Neural cell (in vitro differentiated cells): Measurements from ENCODE around the gene TMSB10. TPM values are rescaled to one million over a fixed set of nuclear protein-coding genes. Genes with fewer than 3 reads are reported as not detected.

Experiments
- H2AFZ ChIP-seq: fragments of 200-600, 300-800 bp; sonication (generic), shearing (Covaris generic); 2 replicates; pipeline ENCODE4 v1.6.0; 2014; ENCODE audit warnings: low read depth, mild to moderate bottlenecking, antibody characterized with exemption, low read length, moderate library complexity
- H3F3A ChIP-seq: fragments of 200-600 bp; shearing (Covaris generic); 2 replicates; pipeline ENCODE4 v1.6.1; 2016; ENCODE audit warnings: mild to moderate bottlenecking, moderate library complexity, mixed read lengths, antibody characterized with exemption, low read length; ENCODE audit not compliant: insufficient read depth, poor library complexity, severe bottlenecking
- H3K27ac ChIP-seq: fragments of 200-600, 300-800 bp; sonication (generic), shearing (Covaris generic); 2 replicates; pipeline ENCODE4 v1.5.1; 2014; ENCODE audit warnings: mild to moderate bottlenecking, low read length, moderate library complexity
- H3K27me3 ChIP-seq: fragments of 300-800, 200-600 bp; sonication (generic), shearing (Covaris generic); 2 replicates; pipeline ENCODE4 v1.6.0; 2014; ENCODE audit warnings: mild to moderate bottlenecking, low read depth, low read length, moderate library complexity; ENCODE audit not compliant: insufficient read depth
- H3K36me3 ChIP-seq: fragments of 300-800, 200-600 bp; sonication (generic), shearing (Covaris generic); 2 replicates; pipeline ENCODE4 v1.5.1; 2014; ENCODE audit warnings: mild to moderate bottlenecking, antibody characterized with exemption, low read length, moderate library complexity; ENCODE audit not compliant: insufficient read depth
- H3K4me2 ChIP-seq: fragments of 300-800, 200-600 bp; sonication (generic), shearing (Covaris generic); 2 replicates; pipeline ENCODE4 v1.6.0; 2014; ENCODE audit warnings: mild to moderate bottlenecking, low read length
- H3K4me3 ChIP-seq: fragments of 300-800, 200-600 bp; sonication (generic), shearing (Covaris generic); 2 replicates; pipeline ENCODE4 v1.5.1; 2014; ENCODE audit warnings: mild to moderate bottlenecking, low read length, moderate library complexity
- H3K79me2 ChIP-seq: fragments of 200-600 bp; shearing (Covaris generic); replicated peaks from 2 replicates; pipeline ENCODE4 v1.6.0; 2014; ENCODE audit warnings: mild to moderate bottlenecking, low read length, moderate library complexity; ENCODE audit not compliant: insufficient read depth
- H3K9ac ChIP-seq: fragments of 300-800, 200-600 bp; sonication (generic), shearing (Covaris generic); 2 replicates; pipeline ENCODE4 v1.6.1; 2016; ENCODE audit warnings: mild to moderate bottlenecking, low read length, mixed read lengths
- H3K9me2 ChIP-seq: fragments of 200-600 bp; shearing (Covaris generic); 2 replicates; pipeline ENCODE4 v1.6.1; 2016; ENCODE audit warnings: mild to moderate bottlenecking, low read length, mixed read lengths; ENCODE audit not compliant: insufficient read depth
- H3K9me3 ChIP-seq: fragments of 200-600, 300-800 bp; sonication (generic), shearing (Covaris generic); 2 replicates; pipeline ENCODE4 v1.6.1; 2016; ENCODE audit warnings: mild to moderate bottlenecking, mixed run types, low read length, moderate library complexity, mixed read lengths
- H4K20me1 ChIP-seq: fragments of 200-600 bp; shearing (Covaris generic); 2 replicates; pipeline ENCODE4 v1.6.1; 2016; ENCODE audit warnings: mild to moderate bottlenecking, mixed run types; ENCODE audit not compliant: insufficient read depth
- EP300 ChIP-seq: fragments of 450-650 bp; conservative IDR thresholded peaks from 2 replicates; pipeline ENCODE4 v1.6.1; 2014; ENCODE audit warnings: antibody characterized with exemption, mild to moderate bottlenecking, moderate library complexity; ENCODE audit not compliant: poor library complexity, severe bottlenecking
- EZH2 ChIP-seq: fragments of 200-600, 300-800 bp; shearing (Covaris generic), sonication (generic); IDR thresholded peaks from 2 replicates; pipeline ENCODE4 v1.6.1; 2014; ENCODE audit warnings: antibody characterized with exemption, low read length, borderline replicate concordance, mild to moderate bottlenecking; ENCODE audit not compliant: insufficient read depth, poor library complexity, severe bottlenecking
- MXI1 ChIP-seq: fragments of 450-650 bp; conservative IDR thresholded peaks from 2 replicates; pipeline ENCODE4 v1.6.1; 2014; ENCODE audit warnings: antibody characterized with exemption, mild to moderate bottlenecking; ENCODE audit not compliant: poor library complexity, severe bottlenecking
- POLR2AphosphoS5 ChIP-seq: IDR thresholded peaks from 2 replicates; pipeline ENCODE4 v1.6.1; 2012
- RAD21 ChIP-seq: fragments of 450-650 bp; conservative IDR thresholded peaks from 2 replicates; pipeline ENCODE4 v1.6.1; 2014; ENCODE audit warnings: antibody characterized with exemption, mild to moderate bottlenecking, moderate library complexity
- SMC3 ChIP-seq: fragments of 450-650 bp; conservative IDR thresholded peaks from 2 replicates; pipeline ENCODE4 v1.6.1; 2014; ENCODE audit warnings: antibody characterized with exemption, mild to moderate bottlenecking, moderate library complexity; ENCODE audit not compliant: poor library complexity
- TAF1 ChIP-seq: IDR thresholded peaks from 2 replicates; pipeline ENCODE4 v1.6.1; 2012; ENCODE audit warnings: low read depth
- polyA plus RNA-seq: library from polyadenylated mRNA; depleted of rRNA; stranded (reverse); fragments of >200 nt; gene quantifications from 2 replicates; pipeline ENCODE4 v1.2.3, GENCODE V29; 2014
- TF ChIP-seq, protein P1 (sequence below): fragments of 450-650 bp; IDR thresholded peaks from 2 replicates; pipeline ENCODE4 v1.5.1; 2014; ENCODE audit warnings: antibody characterized with exemption, mild to moderate bottlenecking, moderate library complexity; ENCODE audit not compliant: poor library complexity, severe bottlenecking
- TF ChIP-seq, protein P2 (sequence below): IDR thresholded peaks from 2 replicates; pipeline ENCODE4 v1.6.1; 2012; ENCODE audit warnings: borderline replicate concordance

Gene TMSB10
- polyA plus RNA-seq, 1 donor from 2014 or later: 15,324 TPM

DNA sequence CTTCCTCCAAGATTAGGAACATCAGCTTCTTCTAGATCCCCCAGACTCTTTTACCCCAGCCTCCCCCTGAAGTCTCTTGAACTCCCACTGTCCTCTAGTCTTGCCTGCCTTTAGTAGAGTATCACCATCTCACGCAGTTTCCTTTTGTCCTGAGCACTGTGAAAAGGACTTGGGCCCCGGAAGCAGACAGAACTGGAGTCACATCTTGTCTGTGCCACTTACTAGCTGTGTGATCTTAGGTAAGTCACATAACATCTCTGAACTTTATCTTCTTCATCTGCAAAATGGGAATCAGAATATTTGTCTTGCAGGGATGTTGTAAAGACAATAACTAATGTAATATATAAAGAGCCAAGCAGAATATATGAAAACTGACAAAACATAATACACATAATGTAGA lies 16.1 kb upstream of the TMSB10 start:
- Histone ChIP-seq H4K20me1 (no peaks in the 10 kb centered on the region), H3F3A (no peaks in the 10 kb centered on the region), H3K79me2 (no peaks in the 10 kb centered on the region), H2AFZ (no peak overlapping the region), H3K4me2 (no peak overlapping the region), H3K36me3 (no peaks in the 10 kb centered on the region), H3K4me3 (no peak overlapping the region), H3K27ac (no peak overlapping the region), H3K9me2 (no peaks in the 10 kb centered on the region), H3K9me3 (no peaks in the 10 kb centered on the region), H3K9ac (no peak overlapping the region), H3K27me3 (peaks cover 5% of the 10 kb centered on the region)
- TF ChIP-seq, protein P1, sequence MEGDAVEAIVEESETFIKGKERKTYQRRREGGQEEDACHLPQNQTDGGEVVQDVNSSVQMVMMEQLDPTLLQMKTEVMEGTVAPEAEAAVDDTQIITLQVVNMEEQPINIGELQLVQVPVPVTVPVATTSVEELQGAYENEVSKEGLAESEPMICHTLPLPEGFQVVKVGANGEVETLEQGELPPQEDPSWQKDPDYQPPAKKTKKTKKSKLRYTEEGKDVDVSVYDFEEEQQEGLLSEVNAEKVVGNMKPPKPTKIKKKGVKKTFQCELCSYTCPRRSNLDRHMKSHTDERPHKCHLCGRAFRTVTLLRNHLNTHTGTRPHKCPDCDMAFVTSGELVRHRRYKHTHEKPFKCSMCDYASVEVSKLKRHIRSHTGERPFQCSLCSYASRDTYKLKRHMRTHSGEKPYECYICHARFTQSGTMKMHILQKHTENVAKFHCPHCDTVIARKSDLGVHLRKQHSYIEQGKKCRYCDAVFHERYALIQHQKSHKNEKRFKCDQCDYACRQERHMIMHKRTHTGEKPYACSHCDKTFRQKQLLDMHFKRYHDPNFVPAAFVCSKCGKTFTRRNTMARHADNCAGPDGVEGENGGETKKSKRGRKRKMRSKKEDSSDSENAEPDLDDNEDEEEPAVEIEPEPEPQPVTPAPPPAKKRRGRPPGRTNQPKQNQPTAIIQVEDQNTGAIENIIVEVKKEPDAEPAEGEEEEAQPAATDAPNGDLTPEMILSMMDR: no peak
- no peak for TF ChIP-seq SMC3
- TF ChIP-seq EZH2: no peak
- TF ChIP-seq EP300: no peak
- TF ChIP-seq POLR2AphosphoS5: no peak
- TF ChIP-seq MXI1: no peak
- no peak for TF ChIP-seq TAF1
- TF ChIP-seq, protein P2, sequence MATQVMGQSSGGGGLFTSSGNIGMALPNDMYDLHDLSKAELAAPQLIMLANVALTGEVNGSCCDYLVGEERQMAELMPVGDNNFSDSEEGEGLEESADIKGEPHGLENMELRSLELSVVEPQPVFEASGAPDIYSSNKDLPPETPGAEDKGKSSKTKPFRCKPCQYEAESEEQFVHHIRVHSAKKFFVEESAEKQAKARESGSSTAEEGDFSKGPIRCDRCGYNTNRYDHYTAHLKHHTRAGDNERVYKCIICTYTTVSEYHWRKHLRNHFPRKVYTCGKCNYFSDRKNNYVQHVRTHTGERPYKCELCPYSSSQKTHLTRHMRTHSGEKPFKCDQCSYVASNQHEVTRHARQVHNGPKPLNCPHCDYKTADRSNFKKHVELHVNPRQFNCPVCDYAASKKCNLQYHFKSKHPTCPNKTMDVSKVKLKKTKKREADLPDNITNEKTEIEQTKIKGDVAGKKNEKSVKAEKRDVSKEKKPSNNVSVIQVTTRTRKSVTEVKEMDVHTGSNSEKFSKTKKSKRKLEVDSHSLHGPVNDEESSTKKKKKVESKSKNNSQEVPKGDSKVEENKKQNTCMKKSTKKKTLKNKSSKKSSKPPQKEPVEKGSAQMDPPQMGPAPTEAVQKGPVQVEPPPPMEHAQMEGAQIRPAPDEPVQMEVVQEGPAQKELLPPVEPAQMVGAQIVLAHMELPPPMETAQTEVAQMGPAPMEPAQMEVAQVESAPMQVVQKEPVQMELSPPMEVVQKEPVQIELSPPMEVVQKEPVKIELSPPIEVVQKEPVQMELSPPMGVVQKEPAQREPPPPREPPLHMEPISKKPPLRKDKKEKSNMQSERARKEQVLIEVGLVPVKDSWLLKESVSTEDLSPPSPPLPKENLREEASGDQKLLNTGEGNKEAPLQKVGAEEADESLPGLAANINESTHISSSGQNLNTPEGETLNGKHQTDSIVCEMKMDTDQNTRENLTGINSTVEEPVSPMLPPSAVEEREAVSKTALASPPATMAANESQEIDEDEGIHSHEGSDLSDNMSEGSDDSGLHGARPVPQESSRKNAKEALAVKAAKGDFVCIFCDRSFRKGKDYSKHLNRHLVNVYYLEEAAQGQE: no peak
- no peak for TF ChIP-seq RAD21

DNA sequence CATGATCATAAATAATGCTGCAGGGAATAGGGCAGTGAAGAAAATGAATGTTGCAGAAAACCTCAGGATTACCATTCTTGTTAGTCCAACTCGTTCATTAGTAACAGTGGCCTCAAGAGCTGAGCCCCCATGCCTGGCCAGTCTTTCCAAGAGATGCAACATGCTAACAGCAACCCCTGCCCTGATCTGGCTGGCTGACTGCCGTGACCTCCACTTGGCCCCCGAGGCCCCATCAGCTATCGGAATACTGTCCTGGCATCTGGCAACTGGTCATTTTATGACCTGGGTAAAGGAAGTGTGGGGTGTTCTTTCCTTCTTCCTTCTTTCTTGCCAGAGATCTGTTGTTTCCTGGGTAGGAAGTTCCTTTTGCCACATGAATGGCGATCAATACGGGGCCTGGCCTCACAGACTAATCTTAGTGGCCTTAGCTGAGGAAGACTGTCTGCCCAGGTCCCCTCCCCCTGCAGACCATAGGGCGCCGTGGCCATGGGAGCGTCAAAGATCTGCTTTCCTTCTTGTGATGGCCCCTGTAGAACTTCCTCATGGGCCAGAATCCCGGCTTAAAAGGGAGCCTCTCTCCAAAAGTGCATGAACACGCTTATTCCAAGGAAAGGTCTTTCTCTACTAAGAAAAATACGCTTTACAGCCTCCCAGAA lies 14.0 kb upstream of the TMSB10 start:
- TF ChIP-seq SMC3 (no peak), POLR2AphosphoS5 (no peak), MXI1 (no peak), EZH2 (no peak), EP300 (no peak), RAD21 (no peak), TAF1 (no peak)
- TF ChIP-seq, protein P2: no peak
- TF ChIP-seq, protein P1: no peak
- no peaks in the 10 kb centered on the region for H3F3A ChIP-seq
- no peak overlapping the region for H3K4me2 ChIP-seq
- H3K36me3 ChIP-seq: no peaks in the 10 kb centered on the region
- no peaks in the 10 kb centered on the region for H3K79me2 ChIP-seq
- H3K9me3 ChIP-seq: no peaks in the 10 kb centered on the region
- H3K9me2 ChIP-seq: no peaks in the 10 kb centered on the region
- no peaks in the 10 kb centered on the region for H4K20me1 ChIP-seq
- H3K27ac ChIP-seq: no peak overlapping the region
- H3K4me3 ChIP-seq: no peak overlapping the region
- no peaks in the 10 kb centered on the region for H3K27me3 ChIP-seq
- H2AFZ ChIP-seq: no peak overlapping the region
- no peak overlapping the region for H3K9ac ChIP-seq
